Nephron (organoid): ENCODE measurements around the gene FOXR1.

ENCODE experiments used
- H3K27ac Mint-ChIP-seq, 3 experiments: 2 replicates each; pipeline ENCODE4 v1.8.0; 2020; ENCODE audit warnings: mixed read lengths in 3 of 3, mild to moderate bottlenecking in 2 of 3, moderate library complexity in 1 of 3
- H3K27me3 Mint-ChIP-seq: 2 replicates; pipeline ENCODE4 v1.8.0; 2021; ENCODE audit warnings: low read depth, mild to moderate bottlenecking, moderate library complexity, mixed read lengths
- H3K36me3 Mint-ChIP-seq: 2 replicates; pipeline ENCODE4 v1.8.0; 2020; ENCODE audit warnings: low read depth, mixed read lengths
- H3K4me1 Mint-ChIP-seq: 2 replicates; pipeline ENCODE4 v1.8.0; 2020; ENCODE audit warnings: mixed read lengths
- H3K4me3 Mint-ChIP-seq, 3 experiments: 2 replicates each; pipeline ENCODE4 v1.8.0; 2020; ENCODE audit warnings: mild to moderate bottlenecking in 3 of 3, mixed read lengths in 3 of 3, moderate library complexity in 2 of 3
- H3K9me3 Mint-ChIP-seq: 2 replicates; pipeline ENCODE4 v1.8.0; 2020; ENCODE audit warnings: mixed read lengths
- CTCF ChIP-seq, 3 experiments: fragments of 200-600 bp; sonication (generic); IDR thresholded peaks; one replicate each; pipeline ENCODE4 v1.5.0; 2021; ENCODE audit warnings: antibody characterized with exemption in 3 of 3; ENCODE audit not compliant: unreplicated experiment in 3 of 3

The FOXR1 gene

GRCh38 chr11:118997627-118998387, 26.2 kb downstream of the FOXR1 start, which contains the start of gene CENATAC:
Gene CENATAC (plus strand): TSS chr11:118998138. CDS start chr11:118998198, 60 bp downstream.
- H3K36me3 Mint-ChIP-seq = peaks cover 23% of the 10 kb centered on the region
- H3K4me1 Mint-ChIP-seq = peaks cover 23% of the 10 kb centered on the region
- H3K27me3 Mint-ChIP-seq = no peaks in the 10 kb centered on the region
- TF ChIP-seq CTCF (IDR thresholded peaks at IDR 0.05; ENCODE audit: unreplicated experiment in 3 of 3) = peak in 1 of 3 experiments; percentile 13
- peak within 1 kb of the TSS; percentile 73 to 79 (median 78) for H3K27ac Mint-ChIP-seq
- no peaks in the 10 kb centered on the region for H3K9me3 Mint-ChIP-seq
- H3K4me3 Mint-ChIP-seq = peak within 1 kb of the TSS; percentile 89 to 99 (median 94)

DNA sequence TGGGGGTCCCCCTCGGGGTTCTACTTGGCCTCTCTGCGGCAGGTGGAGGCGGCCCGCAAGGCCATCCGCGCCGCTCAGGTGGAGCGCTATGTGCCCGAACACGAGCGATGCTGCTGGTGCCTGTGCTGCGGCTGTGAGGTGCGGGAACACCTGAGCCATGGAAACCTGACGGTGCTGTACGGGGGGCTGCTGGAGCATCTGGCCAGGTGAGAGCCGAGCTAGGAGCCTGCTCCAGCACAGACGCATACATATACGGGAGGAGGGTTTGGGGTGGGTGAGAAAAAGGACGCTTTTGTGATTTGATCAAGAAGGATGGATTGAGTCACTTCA, 26.8 kb downstream of the FOXR1 start:
- Mint-ChIP-seq H3K4me3 (peak overlapping the region; percentile 89 to 99 (median 94)), H3K36me3 (peaks cover 25% of the 10 kb centered on the region), H3K9me3 (no peaks in the 10 kb centered on the region), H3K27me3 (no peaks in the 10 kb centered on the region), H3K4me1 (peaks cover 23% of the 10 kb centered on the region), H3K27ac (peak overlapping the region in 2 of 3 experiments; percentile 73 to 79)
- no peak for TF ChIP-seq CTCF (IDR thresholded peaks at IDR 0.05; ENCODE audit: unreplicated experiment in 3 of 3)

DNA sequence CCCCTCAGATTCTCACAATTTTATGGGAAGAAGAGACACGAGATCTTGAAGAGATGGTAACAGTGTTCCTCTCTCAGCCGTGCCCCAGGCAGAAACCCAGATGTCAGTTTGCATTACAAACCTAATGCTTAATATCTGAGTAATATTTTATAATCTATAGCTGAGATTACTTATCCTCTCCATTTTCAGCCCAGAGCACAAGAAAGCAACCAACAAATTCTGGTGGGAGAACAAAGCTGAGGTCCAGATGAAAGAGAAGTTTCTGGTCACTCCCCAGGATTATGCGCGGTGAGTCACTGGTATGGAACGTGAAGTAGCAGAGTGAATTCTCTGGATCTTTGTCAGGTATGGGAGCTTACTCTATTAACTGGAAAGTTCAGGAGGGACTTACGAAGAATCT, 27.3 kb downstream of the FOXR1 start:
- peaks cover 23% of the 10 kb centered on the region for H3K4me1 Mint-ChIP-seq
- H3K4me3 Mint-ChIP-seq = peak overlapping the region; percentile 89 to 99 (median 94)
- no peaks in the 10 kb centered on the region for H3K27me3 Mint-ChIP-seq
- H3K27ac Mint-ChIP-seq = peak overlapping the region; percentile 10 to 79 (median 73)
- TF ChIP-seq CTCF (IDR thresholded peaks at IDR 0.05; ENCODE audit: unreplicated experiment in 3 of 3) = no peak
- peaks cover 26% of the 10 kb centered on the region for H3K36me3 Mint-ChIP-seq
- H3K9me3 Mint-ChIP-seq = no peaks in the 10 kb centered on the region

GRCh38 chr11:119000906-119001305, 29.3 kb downstream of the FOXR1 start:
- TF ChIP-seq CTCF (IDR thresholded peaks at IDR 0.05; ENCODE audit: unreplicated experiment in 3 of 3) = no peak
- Mint-ChIP-seq H3K4me3 (peak overlapping the region; percentile 52 to 64 (median 64)), H3K9me3 (no peaks in the 10 kb centered on the region), H3K27me3 (no peaks in the 10 kb centered on the region), H3K4me1 (peaks cover 23% of the 10 kb centered on the region), H3K36me3 (peaks cover 30% of the 10 kb centered on the region), H3K27ac (no peak overlapping the region)

DNA sequence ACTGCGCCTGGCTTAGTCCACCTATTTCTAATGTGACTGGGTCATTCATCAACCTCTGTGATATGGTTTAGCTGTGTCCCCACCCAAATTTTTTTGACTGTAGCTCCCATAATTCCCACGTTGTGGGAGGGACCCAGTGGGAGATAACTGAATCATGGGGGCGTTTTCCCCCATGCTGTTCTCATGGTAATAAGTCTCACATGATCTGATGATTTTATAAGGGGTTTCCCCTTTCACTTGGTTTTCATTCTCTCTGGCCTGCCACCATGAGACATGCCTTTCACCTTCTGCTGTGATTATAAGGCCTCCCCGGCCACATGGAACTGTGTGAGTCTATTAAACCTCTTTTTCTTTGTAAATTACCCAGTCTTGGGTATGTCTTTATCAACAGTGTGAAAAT, 35.1 kb downstream of the FOXR1 start:
- no peaks in the 10 kb centered on the region for H3K27me3 Mint-ChIP-seq
- H3K9me3 Mint-ChIP-seq = no peaks in the 10 kb centered on the region
- H3K4me3 Mint-ChIP-seq = no peak overlapping the region
- no peak for TF ChIP-seq CTCF (IDR thresholded peaks at IDR 0.05; ENCODE audit: unreplicated experiment in 3 of 3)
- H3K4me1 Mint-ChIP-seq = no peaks in the 10 kb centered on the region
- no peak overlapping the region for H3K27ac Mint-ChIP-seq
- H3K36me3 Mint-ChIP-seq = peaks cover 40% of the 10 kb centered on the region
